GDM1 (cell line): ENCODE measurements around the gene FRRS1L.

Experiments used
- DNase-seq: peaks from one replicate; lab custom pipeline; 2025; lab: John Stamatoyannopoulos, UW

FRRS1L gene

GRCh38 chr9:109176386-109176785, 9.3 kb upstream of the FRRS1L start:
- DNase-seq: no peak

- no peak for DNase-seq
Observed at GRCh38 chr9:109172935-109173334, 5.9 kb upstream of the FRRS1L start.

GRCh38 chr9:109171926-109172325, 4.9 kb upstream of the FRRS1L start:
- DNase-seq: no peak

GRCh38 chr9:109168170-109168569, 1.1 kb upstream of the FRRS1L start:
- DNase-seq: no peak

GRCh38 chr9:109167716-109168115, 667 bp upstream of the FRRS1L start:
- DNase-seq: no peak

- DNase-seq: no peak
Observed at GRCh38 chr9:109166171-109166770, 778 bp downstream of the FRRS1L start.

- DNase-seq: no peak
Observed at GRCh38 chr9:109164042-109164441, 3.0 kb downstream of the FRRS1L start.

GRCh38 chr9:109163194-109163593, 3.9 kb downstream of the FRRS1L start:
- DNase-seq: no peak

GRCh38 chr9:109162677-109163076, 4.4 kb downstream of the FRRS1L start:
- DNase-seq: no peak

GRCh38 chr9:109161471-109161870, 5.6 kb downstream of the FRRS1L start:
- no peak for DNase-seq

- DNase-seq: no peak
Observed at GRCh38 chr9:109159583-109159982, 7.5 kb downstream of the FRRS1L start.

- no peak for DNase-seq
Observed at GRCh38 chr9:109158651-109159050, 8.4 kb downstream of the FRRS1L start.

GRCh38 chr9:109156708-109157107, 10.3 kb downstream of the FRRS1L start:
- DNase-seq: no peak

- no peak for DNase-seq
Observed at GRCh38 chr9:109150925-109151545, 16.0 kb downstream of the FRRS1L start.

GRCh38 chr9:109149722-109150121, 17.3 kb downstream of the FRRS1L start:
- DNase-seq: no peak

GRCh38 chr9:109149089-109149488, 18.0 kb downstream of the FRRS1L start:
- DNase-seq: no peak

- DNase-seq: no peak
Observed at GRCh38 chr9:109145051-109145450, 22.0 kb downstream of the FRRS1L start.

GRCh38 chr9:109143881-109144562, 23.0 kb downstream of the FRRS1L start:
- no peak for DNase-seq

- no peak for DNase-seq
Observed at GRCh38 chr9:109141375-109141774, 25.7 kb downstream of the FRRS1L start.

GRCh38 chr9:109139851-109140250, 27.2 kb downstream of the FRRS1L start:
- no peak for DNase-seq

GRCh38 chr9:109138421-109138820, 28.6 kb downstream of the FRRS1L start:
- DNase-seq: no peak

GRCh38 chr9:109134167-109134578, 32.9 kb downstream of the FRRS1L start:
- DNase-seq: no peak

- no peak for DNase-seq
Observed at GRCh38 chr9:109133533-109133932, 33.5 kb downstream of the FRRS1L start.
